ENCODE data around the gene FLT3LG.

Gene FLT3LG

GRCh38 chr19:49507803-49508494, 33.9 kb downstream of the FLT3LG start:
- no peaks in the 10 kb centered on the region for H3K4me1 ChIP-seq
- no peak for TF ChIP-seq CTCF (IDR thresholded peaks at IDR 0.05; ENCODE audit: low read depth, low read length)

GRCh38 chr19:49512970-49513745, 39.1 kb downstream of the FLT3LG start:
- Histone ChIP-seq H3K36me3 (no peaks in the 10 kb centered on the region), H3K4me3 (ENCODE audit: low read depth, low read length) (peak overlapping the region; percentile 78), H3K27me3 (no peaks in the 10 kb centered on the region), H3K9me3 (no peaks in the 10 kb centered on the region), H3K4me1 (no peaks in the 10 kb centered on the region)
- TF ChIP-seq CTCF (IDR thresholded peaks at IDR 0.05; ENCODE audit: low read depth, low read length): no peak
- peak; percentile 50 for DNase-seq

More at GRCh38 chr19:49507803-49508494, 33.9 kb downstream of the FLT3LG start:
- Histone ChIP-seq H3K36me3 (no peaks in the 10 kb centered on the region), H3K9me3 (no peaks in the 10 kb centered on the region), H3K4me3 (ENCODE audit: low read depth, low read length) (no peak overlapping the region), H3K27me3 (no peaks in the 10 kb centered on the region)
- DNase-seq: no peak

- H3K9me3 ChIP-seq: no peaks in the 10 kb centered on the region
- no peak for TF ChIP-seq CTCF (IDR thresholded peaks at IDR 0.05; ENCODE audit: low read depth, low read length)
- peak overlapping the region; percentile 78 for H3K4me3 ChIP-seq (ENCODE audit: low read depth, low read length)
- no peaks in the 10 kb centered on the region for H3K36me3 ChIP-seq
- DNase-seq: no peak
- H3K27me3 ChIP-seq: no peaks in the 10 kb centered on the region
- H3K4me1 ChIP-seq: no peaks in the 10 kb centered on the region
Observed at GRCh38 chr19:49513746-49514118, 39.7 kb downstream of the FLT3LG start.

- Histone ChIP-seq H3K4me3 (ENCODE audit: low read depth, low read length) (no peak overlapping the region), H3K27me3 (no peaks in the 10 kb centered on the region), H3K4me1 (no peaks in the 10 kb centered on the region), H3K9me3 (no peaks in the 10 kb centered on the region), H3K36me3 (no peaks in the 10 kb centered on the region)
- no peak for TF ChIP-seq CTCF (IDR thresholded peaks at IDR 0.05; ENCODE audit: low read depth, low read length)
- DNase-seq: no peak
Observed at GRCh38 chr19:49514151-49514550, 40.1 kb downstream of the FLT3LG start.

GRCh38 chr19:49515767-49516166, 41.8 kb downstream of the FLT3LG start:
- TF ChIP-seq CTCF (IDR thresholded peaks at IDR 0.05; ENCODE audit: low read depth, low read length): no peak
- Histone ChIP-seq H3K9me3 (no peaks in the 10 kb centered on the region), H3K36me3 (no peaks in the 10 kb centered on the region), H3K4me3 (ENCODE audit: low read depth, low read length) (no peak overlapping the region), H3K4me1 (no peaks in the 10 kb centered on the region), H3K27me3 (no peaks in the 10 kb centered on the region)
- no peak for DNase-seq

GRCh38 chr19:49518033-49518432, 44.0 kb downstream of the FLT3LG start:
- Histone ChIP-seq H3K36me3 (no peaks in the 10 kb centered on the region), H3K27me3 (no peaks in the 10 kb centered on the region), H3K4me3 (ENCODE audit: low read depth, low read length) (no peak overlapping the region), H3K9me3 (no peaks in the 10 kb centered on the region), H3K4me1 (no peaks in the 10 kb centered on the region)
- TF ChIP-seq CTCF (IDR thresholded peaks at IDR 0.05; ENCODE audit: low read depth, low read length): no peak
- no peak for DNase-seq

All from BE2C (cell line).